Measurements from ENCODE around the gene METTL22.

METTL22 gene

DNA sequence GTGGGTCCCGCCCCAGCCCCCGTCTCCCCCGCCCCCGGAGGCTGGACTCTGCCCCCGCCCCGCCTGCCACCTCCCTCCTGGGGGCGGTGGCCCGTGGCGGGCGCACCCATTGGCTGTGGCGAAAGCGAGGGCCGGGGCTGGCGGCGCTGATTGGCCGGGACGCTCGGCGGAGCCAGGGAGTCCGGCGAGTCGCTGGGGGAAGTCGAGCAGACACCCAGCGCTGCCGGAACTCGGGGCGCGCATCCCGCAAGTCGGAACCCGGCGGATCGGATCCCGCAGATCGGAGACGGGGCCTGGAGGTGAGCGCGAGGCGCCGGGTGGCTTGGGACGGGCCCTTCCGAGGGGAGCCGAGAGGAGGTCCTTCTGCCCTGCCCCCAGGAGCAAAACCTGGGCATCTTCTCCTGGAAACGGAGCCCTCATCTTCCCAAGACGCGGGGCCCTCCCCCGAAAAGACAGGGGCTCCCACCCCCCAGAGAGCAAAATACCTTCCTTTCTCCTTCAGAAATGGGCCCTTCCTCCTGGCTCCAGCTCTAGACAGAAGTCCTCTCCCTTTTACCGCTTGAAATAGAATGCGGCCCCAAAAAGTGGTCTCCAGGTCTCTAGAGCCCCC is 53.0 kb downstream of the METTL22 start, which contains the start of gene ABAT:
ABAT (plus strand) TSS at position 205 of the 610 bp plus-strand sequence. CDS start 61,123 bp downstream, outside the sequence.
- Histone ChIP-seq H3K79me2 (ENCODE audit: insufficient read depth, low read length) (0 out of 2 replicates have a peak, but pooled peaks cover 3% of the 10 kb centered on the region), H3K4me2 (ENCODE audit: insufficient read depth, low read length) (peak within 1 kb of the TSS; percentile 82), H3K27me3 (ENCODE audit: insufficient read depth, low read length, poor library complexity) (no peaks in the 10 kb centered on the region), H3K27ac (ENCODE audit: low read length) (peak within 1 kb of the TSS; percentile 56), H3K4me3 (ENCODE audit: low read depth in 1 of 2, low read length in 2 of 2) (peak within 1 kb of the TSS; percentile 49 to 69), H3K36me3 (ENCODE audit: insufficient read depth, low read length) (no peaks in the 10 kb centered on the region), H2AFZ (ENCODE audit: low read depth, low read length) (peak within 1 kb of the TSS; percentile 81), H4K20me1 (ENCODE audit: insufficient read depth, low read length) (peaks cover 6% of the 10 kb centered on the region), H3K9ac (ENCODE audit: low read depth, low read length) (peak within 1 kb of the TSS; percentile 62), H3K4me1 (ENCODE audit: insufficient read depth, low read length) (peaks cover 14% of the 10 kb centered on the region), H3K9me3 (ENCODE audit: insufficient read depth, low read length, severe bottlenecking) (no peaks in the 10 kb centered on the region)
- peak; percentile 86 for DNase-seq
- peak; percentile 97 for ATAC-seq (ENCODE audit: insufficient read depth, low read depth)
- no peak for TF ChIP-seq EZH2 (IDR thresholded peaks at IDR 0.05; ENCODE audit: borderline replicate concordance, low read depth, low read length, severe bottlenecking)
- TF ChIP-seq, protein P1, sequence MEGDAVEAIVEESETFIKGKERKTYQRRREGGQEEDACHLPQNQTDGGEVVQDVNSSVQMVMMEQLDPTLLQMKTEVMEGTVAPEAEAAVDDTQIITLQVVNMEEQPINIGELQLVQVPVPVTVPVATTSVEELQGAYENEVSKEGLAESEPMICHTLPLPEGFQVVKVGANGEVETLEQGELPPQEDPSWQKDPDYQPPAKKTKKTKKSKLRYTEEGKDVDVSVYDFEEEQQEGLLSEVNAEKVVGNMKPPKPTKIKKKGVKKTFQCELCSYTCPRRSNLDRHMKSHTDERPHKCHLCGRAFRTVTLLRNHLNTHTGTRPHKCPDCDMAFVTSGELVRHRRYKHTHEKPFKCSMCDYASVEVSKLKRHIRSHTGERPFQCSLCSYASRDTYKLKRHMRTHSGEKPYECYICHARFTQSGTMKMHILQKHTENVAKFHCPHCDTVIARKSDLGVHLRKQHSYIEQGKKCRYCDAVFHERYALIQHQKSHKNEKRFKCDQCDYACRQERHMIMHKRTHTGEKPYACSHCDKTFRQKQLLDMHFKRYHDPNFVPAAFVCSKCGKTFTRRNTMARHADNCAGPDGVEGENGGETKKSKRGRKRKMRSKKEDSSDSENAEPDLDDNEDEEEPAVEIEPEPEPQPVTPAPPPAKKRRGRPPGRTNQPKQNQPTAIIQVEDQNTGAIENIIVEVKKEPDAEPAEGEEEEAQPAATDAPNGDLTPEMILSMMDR (IDR thresholded peaks at IDR 0.05; ENCODE audit: borderline replicate concordance, extremely low read depth, low read length, poor library complexity, severe bottlenecking): no peak

GRCh38 chr16:8675183-8676159 is 54.0 kb downstream of the METTL22 start:
- Histone ChIP-seq H3K9ac (ENCODE audit: low read depth, low read length) (peak overlapping the region; percentile 62), H3K4me2 (ENCODE audit: insufficient read depth, low read length) (peak overlapping the region; percentile 82), H3K36me3 (ENCODE audit: insufficient read depth, low read length) (no peaks in the 10 kb centered on the region), H3K27ac (ENCODE audit: low read length) (peak overlapping the region; percentile 56), H3K27me3 (ENCODE audit: insufficient read depth, low read length, poor library complexity) (no peaks in the 10 kb centered on the region), H2AFZ (ENCODE audit: low read depth, low read length) (peak overlapping the region; percentile 81; the same call in 1 of the 2 replicates), H4K20me1 (ENCODE audit: insufficient read depth, low read length) (peaks cover 6% of the 10 kb centered on the region), H3K4me3 (ENCODE audit: low read depth in 1 of 2, low read length in 2 of 2) (peak overlapping the region; percentile 49 to 69), H3K4me1 (ENCODE audit: insufficient read depth, low read length) (peaks cover 14% of the 10 kb centered on the region), H3K79me2 (ENCODE audit: insufficient read depth, low read length) (peaks cover 3% of the 10 kb centered on the region; the same call in 1 of the 2 replicates), H3K9me3 (ENCODE audit: insufficient read depth, low read length, severe bottlenecking) (no peaks in the 10 kb centered on the region)
- TF ChIP-seq, protein P1 (IDR thresholded peaks at IDR 0.05; ENCODE audit: borderline replicate concordance, extremely low read depth, low read length, poor library complexity, severe bottlenecking): no peak
- TF ChIP-seq EZH2 (IDR thresholded peaks at IDR 0.05; ENCODE audit: borderline replicate concordance, low read depth, low read length, severe bottlenecking): no peak
- peak; percentile 56 for DNase-seq
- ATAC-seq (ENCODE audit: insufficient read depth, low read depth): peak; percentile 57; the same call in 2 of the 3 replicates

DNA sequence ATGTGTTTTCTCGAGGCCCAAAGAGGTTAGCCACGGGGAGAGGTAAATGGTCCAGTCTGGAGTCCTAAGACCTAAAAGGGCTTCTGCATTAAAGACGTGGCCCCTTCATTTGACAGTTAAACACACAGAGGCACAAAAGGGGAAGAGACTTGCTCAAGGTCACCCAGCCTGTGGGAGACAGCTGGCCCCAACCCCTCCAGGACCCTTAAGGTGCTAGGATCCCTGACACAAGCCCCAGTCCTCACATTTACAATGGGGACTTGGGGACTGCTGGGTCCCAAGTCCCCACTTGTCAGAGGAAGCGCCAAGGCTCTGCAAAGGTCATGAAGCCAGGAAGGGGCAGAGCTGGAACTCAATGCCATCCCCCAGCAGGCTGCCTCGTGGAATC is 54.7 kb downstream of the METTL22 start:
- Histone ChIP-seq H3K9me3 (ENCODE audit: insufficient read depth, low read length, severe bottlenecking) (no peaks in the 10 kb centered on the region), H3K79me2 (ENCODE audit: insufficient read depth, low read length) (peaks cover 3% of the 10 kb centered on the region; the same call in 1 of the 2 replicates), H3K27me3 (ENCODE audit: insufficient read depth, low read length, poor library complexity) (no peaks in the 10 kb centered on the region), H2AFZ (ENCODE audit: low read depth, low read length) (no peak overlapping the region), H3K4me1 (ENCODE audit: insufficient read depth, low read length) (peaks cover 14% of the 10 kb centered on the region), H3K36me3 (ENCODE audit: insufficient read depth, low read length) (no peaks in the 10 kb centered on the region), H3K27ac (ENCODE audit: low read length) (no peak overlapping the region), H4K20me1 (ENCODE audit: insufficient read depth, low read length) (peaks cover 6% of the 10 kb centered on the region), H3K4me2 (ENCODE audit: insufficient read depth, low read length) (no peak overlapping the region), H3K9ac (ENCODE audit: low read depth, low read length) (no peak overlapping the region), H3K4me3 (ENCODE audit: low read depth in 1 of 2, low read length in 2 of 2) (no peak overlapping the region)
- DNase-seq (no peak), ATAC-seq (ENCODE audit: insufficient read depth, low read depth) (no peak)
- TF ChIP-seq, protein P1 (IDR thresholded peaks at IDR 0.05; ENCODE audit: borderline replicate concordance, extremely low read depth, low read length, poor library complexity, severe bottlenecking): no peak
- no peak for TF ChIP-seq EZH2 (IDR thresholded peaks at IDR 0.05; ENCODE audit: borderline replicate concordance, low read depth, low read length, severe bottlenecking)

All from DND-41 (cell line).